PC-9 (cell line): Measurements from ENCODE around the gene ZSCAN5A. TPM values are rescaled to one million over a fixed set of nuclear protein-coding genes. Genes with fewer than 3 reads are reported as not detected.
"Not testable (repeated sequence)": the region's sequence is repeated elsewhere in the genome, so short reads cannot be mapped to it uniquely, and the experiment has no call there.

Experiments used
- BruUV-seq: library from RNA; stranded (reverse); fragments of 400-500 nt; replicated peaks from 2 replicates; lab custom pipeline; 2021; lab: Mats Ljungman, UMichigan
- CTCF ChIA-PET: fragments of 300-600 bp; sonication (Branson Sonifier 250); formaldehyde crosslinking; loops from one replicate; lab custom pipeline; 2022; ENCODE audit warnings: antibody characterized with exemption; lab: Charles Lee
- POLR2A ChIA-PET: fragments of 300-600 bp; sonication (Branson Sonifier 250); formaldehyde crosslinking; loops from one replicate; lab custom pipeline; 2022; ENCODE audit warnings: antibody characterized with exemption; ENCODE audit not compliant: unreplicated experiment; lab: Charles Lee
- DNase-seq, 2 experiments: peaks; one replicate each; pipeline versions ENCODE4 v3.0.0 to v3.0.0-alpha.2; 2015 to 2022; ENCODE audit warnings: mixed read lengths in 1 of 2
- H2AFZ ChIP-seq: fragments of 200-600 bp; sonication (generic); 2 replicates; pipeline ENCODE4 v1.8.1; 2017; ENCODE audit warnings: antibody characterized with exemption
- H3F3A ChIP-seq: fragments of 200-600 bp; sonication (generic); 2 replicates; pipeline ENCODE4 v1.8.1; 2017; ENCODE audit warnings: antibody characterized with exemption, mild to moderate bottlenecking, low read depth; ENCODE audit not compliant: insufficient read depth
- H3K27ac ChIP-seq: fragments of 200-600 bp; sonication (generic); 2 replicates; pipeline ENCODE4 v1.6.1; 2016; ENCODE audit warnings: mixed run types
- H3K27me3 ChIP-seq: fragments of 200-600 bp; sonication (generic); 2 replicates; pipeline ENCODE4 v1.6.1; 2016; ENCODE audit warnings: low read depth, mixed run types; ENCODE audit not compliant: insufficient read depth
- H3K36me3 ChIP-seq: fragments of 200-600 bp; sonication (generic); 2 replicates; pipeline ENCODE4 v1.6.1; 2016; ENCODE audit warnings: low read depth, mixed run types
- H3K4me1 ChIP-seq: fragments of 200-600 bp; sonication (generic); replicated peaks from 2 replicates; pipeline ENCODE4 v1.6.1; 2016; ENCODE audit warnings: mixed run types; ENCODE audit not compliant: insufficient read depth
- H3K4me2 ChIP-seq: fragments of 200-600 bp; sonication (generic); 2 replicates; pipeline ENCODE4 v1.6.1; 2017; ENCODE audit warnings: mixed run types
- H3K4me3 ChIP-seq: fragments of 200-600 bp; sonication (generic); 2 replicates; pipeline ENCODE4 v1.6.1; 2016; ENCODE audit warnings: mixed run types
- H3K79me2 ChIP-seq: fragments of 200-600 bp; sonication (generic); 2 replicates; pipeline ENCODE4 v1.6.1; 2017; ENCODE audit warnings: low read depth, mixed run types
- H3K9me2 ChIP-seq: fragments of 200-600 bp; sonication (generic); 2 replicates; pipeline ENCODE4 v1.8.1; 2017; ENCODE audit warnings: mild to moderate bottlenecking; ENCODE audit not compliant: insufficient read depth
- H3K9me3 ChIP-seq: fragments of 200-600 bp; sonication (generic); 2 replicates; pipeline ENCODE4 v1.8.1; 2016; ENCODE audit warnings: low read depth; ENCODE audit not compliant: insufficient read depth
- H4K20me1 ChIP-seq: fragments of 200-600 bp; sonication (generic); 2 replicates; pipeline ENCODE4 v1.8.1; 2017; ENCODE audit not compliant: insufficient read depth
- EZH2 ChIP-seq: fragments of 200-600 bp; sonication (generic); IDR thresholded peaks from 2 replicates; pipeline ENCODE4 v1.8.0; 2017; ENCODE audit warnings: antibody characterized with exemption, low read depth
- intact Hi-C: fragments of 100-400 bp; cut with micrococcal nuclease; formaldehyde crosslinking; loops from one replicate; pipeline ENCODE4 v1.10.0; 2022; ENCODE audit not compliant: unreplicated experiment
- total RNA-seq: library from RNA; stranded (reverse); gene quantifications from 2 replicates; pipeline ENCODE4 v1.2.3, GENCODE V29; 2021
- TF ChIP-seq, protein P1 (sequence below): fragments of 200-600 bp; sonication (generic); conservative IDR thresholded peaks from 2 replicates; pipeline ENCODE4 v1.6.1; 2017; ENCODE audit warnings: mixed run types, antibody characterized with exemption, mild to moderate bottlenecking, moderate library complexity

ZSCAN5A gene
- total RNA-seq, 1 experiment from 2014 or later: 20.5 TPM

DNA sequence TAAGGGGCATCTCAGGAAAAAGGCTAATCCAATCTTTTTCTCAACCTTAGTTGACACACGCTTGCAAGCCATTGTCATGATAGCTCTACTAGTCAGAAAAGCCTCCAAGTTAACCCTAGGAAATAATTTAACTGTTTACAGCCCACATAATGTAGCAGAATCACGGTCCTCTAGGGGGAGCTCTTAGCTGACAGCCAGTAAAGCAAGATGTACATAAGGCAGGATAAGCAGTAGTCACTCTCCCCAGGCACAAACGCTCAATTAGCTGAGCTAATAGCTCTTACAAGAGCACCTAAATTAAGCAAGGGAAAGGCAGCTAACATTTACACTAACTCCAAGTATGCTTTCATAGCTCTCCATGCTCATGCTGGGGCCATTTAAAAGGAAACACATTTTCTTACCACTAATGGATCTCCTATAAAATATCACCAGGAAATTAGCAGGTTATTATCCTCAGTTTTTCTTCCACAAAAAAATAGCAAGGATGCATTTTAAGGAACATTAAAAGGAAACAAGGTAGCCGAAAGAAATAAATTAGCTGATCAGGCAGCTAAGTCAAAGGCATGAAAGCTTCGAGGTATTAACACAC, 33.7 kb upstream of the ZSCAN5A start:
- BruUV-seq: no TSS peak
- Histone ChIP-seq H2AFZ (no peak overlapping the region), H3K27me3 (peaks cover 44% of the 10 kb centered on the region), H3K9me3 (peaks cover 9% of the 10 kb centered on the region; the same call in 1 of the 2 replicates), H3K9me2 (no peaks in the 10 kb centered on the region), H3F3A (no peaks in the 10 kb centered on the region), H3K79me2 (no peaks in the 10 kb centered on the region), H4K20me1 (no peaks in the 10 kb centered on the region), H3K27ac (no peak overlapping the region), H3K4me2 (no peak overlapping the region), H3K4me1 (no peaks in the 10 kb centered on the region), H3K36me3 (no peaks in the 10 kb centered on the region), H3K4me3 (no peak overlapping the region)
- ChIA-PET POLR2A (no interaction called here), CTCF (interaction anchor here (0.6 to 1.5 kb wide), 2 partner anchors 15 to 994 kb away, joined by 4 to 9 read pairs; no protein-coding TSS in a partner anchor)
- intact Hi-C loops: no loop called here
- DNase-seq: peak in 1 of 2 experiments; percentile 11
- TF ChIP-seq, protein P1, sequence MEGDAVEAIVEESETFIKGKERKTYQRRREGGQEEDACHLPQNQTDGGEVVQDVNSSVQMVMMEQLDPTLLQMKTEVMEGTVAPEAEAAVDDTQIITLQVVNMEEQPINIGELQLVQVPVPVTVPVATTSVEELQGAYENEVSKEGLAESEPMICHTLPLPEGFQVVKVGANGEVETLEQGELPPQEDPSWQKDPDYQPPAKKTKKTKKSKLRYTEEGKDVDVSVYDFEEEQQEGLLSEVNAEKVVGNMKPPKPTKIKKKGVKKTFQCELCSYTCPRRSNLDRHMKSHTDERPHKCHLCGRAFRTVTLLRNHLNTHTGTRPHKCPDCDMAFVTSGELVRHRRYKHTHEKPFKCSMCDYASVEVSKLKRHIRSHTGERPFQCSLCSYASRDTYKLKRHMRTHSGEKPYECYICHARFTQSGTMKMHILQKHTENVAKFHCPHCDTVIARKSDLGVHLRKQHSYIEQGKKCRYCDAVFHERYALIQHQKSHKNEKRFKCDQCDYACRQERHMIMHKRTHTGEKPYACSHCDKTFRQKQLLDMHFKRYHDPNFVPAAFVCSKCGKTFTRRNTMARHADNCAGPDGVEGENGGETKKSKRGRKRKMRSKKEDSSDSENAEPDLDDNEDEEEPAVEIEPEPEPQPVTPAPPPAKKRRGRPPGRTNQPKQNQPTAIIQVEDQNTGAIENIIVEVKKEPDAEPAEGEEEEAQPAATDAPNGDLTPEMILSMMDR: peak; percentile 68
- no peak for TF ChIP-seq EZH2

DNA sequence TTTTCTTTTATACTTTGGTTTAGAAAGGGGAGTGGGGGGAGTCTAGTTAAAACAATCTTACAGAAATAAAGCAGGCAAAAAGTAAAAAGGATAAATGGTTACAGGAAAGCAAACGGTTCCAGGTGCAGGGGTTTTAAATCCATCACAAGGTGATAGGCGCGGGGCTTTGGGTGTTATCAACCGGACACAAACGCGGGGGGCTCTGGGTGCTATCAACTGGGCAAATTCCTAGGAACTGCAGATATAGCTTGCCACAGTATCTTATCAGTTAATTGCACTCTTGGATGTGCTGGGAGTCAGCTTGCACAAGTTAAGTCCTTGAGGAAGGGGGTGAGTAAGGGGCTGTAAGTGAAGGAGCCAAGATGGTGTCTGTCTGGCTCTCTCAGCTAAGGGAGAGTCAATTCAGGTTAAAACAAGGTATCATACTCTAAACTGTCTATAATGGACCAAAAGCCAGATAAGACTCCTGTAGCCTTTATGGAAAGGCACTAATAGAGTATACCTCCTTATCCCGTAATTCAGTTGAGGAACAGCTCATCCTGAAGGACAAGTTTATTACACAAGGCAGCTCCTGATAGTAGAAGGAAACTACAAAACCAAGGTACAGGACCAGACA, 32.6 kb upstream of the ZSCAN5A start:
- no peaks in the 10 kb centered on the region for H3F3A ChIP-seq
- H2AFZ ChIP-seq: no peak overlapping the region
- no peak for DNase-seq
- peaks cover 36% of the 10 kb centered on the region for H3K27me3 ChIP-seq
- POLR2A ChIA-PET: no interaction called here
- no peaks in the 10 kb centered on the region for H3K36me3 ChIP-seq
- no peak overlapping the region for H3K4me2 ChIP-seq
- TF ChIP-seq, protein P1: no peak
- TF ChIP-seq EZH2: no peak
- H4K20me1 ChIP-seq: no peaks in the 10 kb centered on the region
- BruUV-seq: no TSS peak
- no peak overlapping the region for H3K4me3 ChIP-seq
- intact Hi-C loops: no loop called here
- H3K4me1 ChIP-seq: no peaks in the 10 kb centered on the region
- H3K79me2 ChIP-seq: no peaks in the 10 kb centered on the region
- H3K27ac ChIP-seq: no peak overlapping the region
- H3K9me3 ChIP-seq: peaks cover 10% of the 10 kb centered on the region; the same call in 1 of the 2 replicates
- no peaks in the 10 kb centered on the region for H3K9me2 ChIP-seq
- CTCF ChIA-PET: interaction anchor here (1.5 kb wide), 1 partner anchor 14 kb away, joined by 4 read pairs; no protein-coding TSS in a partner anchor

DNA sequence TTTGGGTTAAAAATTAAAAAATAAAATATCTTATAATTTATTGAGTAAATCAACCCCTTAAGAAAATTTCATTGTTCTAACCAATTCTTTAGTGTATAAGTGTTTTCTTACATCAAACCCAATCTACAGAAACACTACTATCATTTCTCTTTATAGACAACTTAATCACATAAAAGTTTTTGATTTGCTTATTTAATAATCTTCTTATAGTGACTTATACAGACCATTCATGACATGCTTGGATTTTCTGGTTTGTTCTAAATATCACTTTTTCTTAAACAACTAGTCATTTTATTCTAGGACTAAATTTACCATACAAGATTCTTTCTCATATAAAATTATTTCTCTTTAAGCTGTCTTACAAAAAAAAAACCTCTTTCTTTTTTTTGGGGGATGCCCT, 27.3 kb upstream of the ZSCAN5A start:
- Histone ChIP-seq H4K20me1 (no peaks in the 10 kb centered on the region), H3K79me2 (no peaks in the 10 kb centered on the region), H3K27ac (no peak overlapping the region), H3K4me3 (no peak overlapping the region), H3K9me3 (peaks cover 22% of the 10 kb centered on the region), H3K36me3 (no peaks in the 10 kb centered on the region), H3K27me3 (peaks cover 41% of the 10 kb centered on the region), H3K9me2 (no peaks in the 10 kb centered on the region), H3K4me2 (no peak overlapping the region), H3K4me1 (no peaks in the 10 kb centered on the region), H3F3A (no peaks in the 10 kb centered on the region), H2AFZ (no peak overlapping the region)
- no peak for DNase-seq
- CTCF ChIA-PET: no interaction called here
- intact Hi-C loops: no loop called here
- POLR2A ChIA-PET: no interaction called here
- TF ChIP-seq, protein P1: no peak
- no peak for TF ChIP-seq EZH2
- no TSS peak for BruUV-seq

DNA sequence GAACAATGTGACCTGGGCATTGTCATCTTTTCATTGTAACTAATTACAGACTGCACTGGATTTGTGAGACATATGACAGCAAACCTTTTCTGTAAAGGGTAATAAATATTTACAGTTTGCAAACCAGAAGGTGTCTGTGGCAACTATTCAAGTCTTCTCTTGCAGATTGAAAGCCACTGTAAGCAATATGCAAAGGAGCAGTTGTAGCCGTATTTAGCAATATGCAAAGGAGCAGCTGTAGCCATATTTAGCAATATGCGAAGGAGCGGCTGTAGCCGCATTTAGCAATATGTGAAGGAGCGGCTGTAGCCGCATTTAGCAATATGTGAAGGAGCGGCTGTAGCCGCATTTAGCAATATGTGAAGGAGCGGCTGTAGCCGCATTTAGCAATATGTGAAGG, 24.4 kb upstream of the ZSCAN5A start:
- H4K20me1 ChIP-seq, POLR2A ChIA-PET, H3K4me3 ChIP-seq, H2AFZ ChIP-seq, DNase-seq, H3K27ac ChIP-seq, H3K4me1 ChIP-seq, BruUV-seq, H3K9me2 ChIP-seq, intact Hi-C loops, H3K4me2 ChIP-seq, H3F3A ChIP-seq, H3K36me3 ChIP-seq, CTCF ChIA-PET, H3K79me2 ChIP-seq: not testable (repeated sequence)
- H3K27me3 ChIP-seq: peaks cover 28% of the 10 kb centered on the region
- H3K9me3 ChIP-seq: peaks cover 15% of the 10 kb centered on the region

DNA sequence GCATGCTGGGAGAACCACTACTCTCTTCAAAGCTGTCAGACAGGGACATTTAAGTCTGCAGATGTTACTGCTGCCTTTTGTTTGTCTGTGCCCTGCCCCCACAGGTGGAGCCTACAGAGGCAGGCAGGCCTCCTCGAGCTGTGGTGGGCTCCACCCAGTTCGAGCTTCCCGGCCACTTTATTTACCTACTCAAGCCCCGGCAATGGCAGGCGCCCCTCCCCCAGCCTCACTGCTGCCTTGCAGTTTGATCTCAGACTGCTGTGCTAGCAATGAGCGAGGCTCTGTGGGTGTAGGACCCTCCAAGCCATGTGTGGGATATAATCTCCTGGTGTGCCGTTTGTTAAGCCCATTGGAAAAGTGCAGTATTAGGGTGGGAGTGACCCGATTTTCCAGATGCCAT, 22.4 kb upstream of the ZSCAN5A start:
- H3K4me3 ChIP-seq, intact Hi-C loops, H3K9me2 ChIP-seq, H3K4me1 ChIP-seq, H3K79me2 ChIP-seq, H3F3A ChIP-seq, POLR2A ChIA-PET, CTCF ChIA-PET, H4K20me1 ChIP-seq, H3K27ac ChIP-seq, H2AFZ ChIP-seq, BruUV-seq, H3K36me3 ChIP-seq, DNase-seq: not testable (repeated sequence)
- Histone ChIP-seq H3K4me2 (peak overlapping the region; percentile 2; the same call in 1 of the 2 replicates), H3K27me3 (peaks cover 32% of the 10 kb centered on the region), H3K9me3 (peaks cover 11% of the 10 kb centered on the region)
